Measurements from ENCODE around the gene VWC2L. TPM values are rescaled to one million over a fixed set of nuclear protein-coding genes. Genes with fewer than 3 reads are reported as not detected.

Gene VWC2L
- not detected in 2 replicates for total RNA-seq

GRCh38 chr2:214410918-214411554, at the start of gene VWC2L:
Gene VWC2L (plus strand): TSS chr2:214411054. CDS start chr2:214414194, 3,140 bp downstream.

All from smooth muscle cell of the umbilical artery (primary cell).